Panc1 (cell line): Measurements from ENCODE around the gene TDRD1.

Source experiments
- POLR2AphosphoS5 ChIP-seq: IDR thresholded peaks from 2 replicates; pipeline ENCODE4 v1.6.1; 2012; ENCODE audit warnings: mild to moderate bottlenecking, low read depth, low read length, moderate library complexity
- SIN3A ChIP-seq: IDR thresholded peaks from 2 replicates; pipeline ENCODE4 v1.6.1; 2012; ENCODE audit warnings: low read depth, mild to moderate bottlenecking, low read length, moderate library complexity, borderline replicate concordance; ENCODE audit not compliant: insufficient read depth
- TCF7L2 ChIP-seq: IDR thresholded peaks from 2 replicates; pipeline ENCODE4 v1.6.1; 2011; ENCODE audit warnings: mild to moderate bottlenecking, low read depth, low read length, inconsistent platforms
- TF ChIP-seq, protein P1 (sequence below): fragments of 450-650 bp; IDR thresholded peaks from 2 replicates; pipeline ENCODE4 v1.5.1; 2017; ENCODE audit warnings: mild to moderate bottlenecking
- TF ChIP-seq, protein P2 (sequence below), 2 experiments: IDR thresholded peaks; 2 replicates each; pipeline ENCODE4 v1.6.1; 2011 to 2012; ENCODE audit warnings: low read depth in 2 of 2, control low read depth in 1 of 2, low read length in 1 of 2, mild to moderate bottlenecking in 1 of 2, moderate library complexity in 1 of 2; ENCODE audit not compliant: insufficient read depth in 1 of 2

DNA sequence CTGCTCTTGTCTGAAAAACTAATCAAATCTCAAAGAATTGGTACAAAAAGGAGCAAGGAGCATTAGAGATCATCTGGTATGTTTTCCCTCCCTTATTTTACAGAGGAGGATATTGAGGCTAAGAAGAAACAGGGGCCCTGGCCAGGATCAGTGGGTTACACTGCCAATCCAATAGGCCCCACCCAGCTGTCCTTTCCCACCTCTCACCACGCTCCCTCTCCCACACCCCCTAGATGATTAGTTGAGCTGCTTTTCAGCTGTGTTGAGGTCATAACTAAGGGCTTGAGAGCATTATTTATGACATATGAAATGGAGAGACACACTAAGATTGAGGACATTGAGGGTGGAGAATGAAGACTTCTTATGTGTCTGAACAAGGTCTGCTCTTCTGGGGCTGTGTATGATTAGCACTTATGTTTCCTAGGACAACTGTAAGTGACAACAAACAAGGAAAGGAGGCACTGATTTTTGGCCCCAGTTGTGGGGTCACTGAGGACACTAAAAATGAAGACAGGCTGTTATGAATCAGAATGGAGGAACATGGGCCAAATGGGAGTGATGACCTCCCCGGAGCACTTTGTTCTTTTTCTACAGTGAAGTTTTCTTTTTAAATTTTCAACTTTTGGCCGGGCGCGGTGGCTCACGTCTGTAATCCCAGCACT lies 86.4 kb downstream of the TDRD1 start:
- TF ChIP-seq, protein P1, sequence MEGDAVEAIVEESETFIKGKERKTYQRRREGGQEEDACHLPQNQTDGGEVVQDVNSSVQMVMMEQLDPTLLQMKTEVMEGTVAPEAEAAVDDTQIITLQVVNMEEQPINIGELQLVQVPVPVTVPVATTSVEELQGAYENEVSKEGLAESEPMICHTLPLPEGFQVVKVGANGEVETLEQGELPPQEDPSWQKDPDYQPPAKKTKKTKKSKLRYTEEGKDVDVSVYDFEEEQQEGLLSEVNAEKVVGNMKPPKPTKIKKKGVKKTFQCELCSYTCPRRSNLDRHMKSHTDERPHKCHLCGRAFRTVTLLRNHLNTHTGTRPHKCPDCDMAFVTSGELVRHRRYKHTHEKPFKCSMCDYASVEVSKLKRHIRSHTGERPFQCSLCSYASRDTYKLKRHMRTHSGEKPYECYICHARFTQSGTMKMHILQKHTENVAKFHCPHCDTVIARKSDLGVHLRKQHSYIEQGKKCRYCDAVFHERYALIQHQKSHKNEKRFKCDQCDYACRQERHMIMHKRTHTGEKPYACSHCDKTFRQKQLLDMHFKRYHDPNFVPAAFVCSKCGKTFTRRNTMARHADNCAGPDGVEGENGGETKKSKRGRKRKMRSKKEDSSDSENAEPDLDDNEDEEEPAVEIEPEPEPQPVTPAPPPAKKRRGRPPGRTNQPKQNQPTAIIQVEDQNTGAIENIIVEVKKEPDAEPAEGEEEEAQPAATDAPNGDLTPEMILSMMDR: no peak
- TF ChIP-seq, protein P2, sequence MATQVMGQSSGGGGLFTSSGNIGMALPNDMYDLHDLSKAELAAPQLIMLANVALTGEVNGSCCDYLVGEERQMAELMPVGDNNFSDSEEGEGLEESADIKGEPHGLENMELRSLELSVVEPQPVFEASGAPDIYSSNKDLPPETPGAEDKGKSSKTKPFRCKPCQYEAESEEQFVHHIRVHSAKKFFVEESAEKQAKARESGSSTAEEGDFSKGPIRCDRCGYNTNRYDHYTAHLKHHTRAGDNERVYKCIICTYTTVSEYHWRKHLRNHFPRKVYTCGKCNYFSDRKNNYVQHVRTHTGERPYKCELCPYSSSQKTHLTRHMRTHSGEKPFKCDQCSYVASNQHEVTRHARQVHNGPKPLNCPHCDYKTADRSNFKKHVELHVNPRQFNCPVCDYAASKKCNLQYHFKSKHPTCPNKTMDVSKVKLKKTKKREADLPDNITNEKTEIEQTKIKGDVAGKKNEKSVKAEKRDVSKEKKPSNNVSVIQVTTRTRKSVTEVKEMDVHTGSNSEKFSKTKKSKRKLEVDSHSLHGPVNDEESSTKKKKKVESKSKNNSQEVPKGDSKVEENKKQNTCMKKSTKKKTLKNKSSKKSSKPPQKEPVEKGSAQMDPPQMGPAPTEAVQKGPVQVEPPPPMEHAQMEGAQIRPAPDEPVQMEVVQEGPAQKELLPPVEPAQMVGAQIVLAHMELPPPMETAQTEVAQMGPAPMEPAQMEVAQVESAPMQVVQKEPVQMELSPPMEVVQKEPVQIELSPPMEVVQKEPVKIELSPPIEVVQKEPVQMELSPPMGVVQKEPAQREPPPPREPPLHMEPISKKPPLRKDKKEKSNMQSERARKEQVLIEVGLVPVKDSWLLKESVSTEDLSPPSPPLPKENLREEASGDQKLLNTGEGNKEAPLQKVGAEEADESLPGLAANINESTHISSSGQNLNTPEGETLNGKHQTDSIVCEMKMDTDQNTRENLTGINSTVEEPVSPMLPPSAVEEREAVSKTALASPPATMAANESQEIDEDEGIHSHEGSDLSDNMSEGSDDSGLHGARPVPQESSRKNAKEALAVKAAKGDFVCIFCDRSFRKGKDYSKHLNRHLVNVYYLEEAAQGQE (IDR thresholded peaks at IDR 0.05; ENCODE audit: insufficient read depth in 1 of 2, low read depth in 2 of 2, low read length in 1 of 2): no peak
- TF ChIP-seq POLR2AphosphoS5 (no peak), TCF7L2 (no peak), SIN3A (no peak)
